Kidney epithelial cell (primary cell): ENCODE measurements around the gene ZCCHC7. TPM values are rescaled to one million over a fixed set of nuclear protein-coding genes. Genes with fewer than 3 reads are reported as not detected.

Experiments
- DNase-seq: peaks from one replicate; pipeline ENCODE4 v3.0.0-alpha.2; 2010; ENCODE audit warnings: low read depth
- H3K27me3 ChIP-seq: 2 replicates; pipeline ENCODE4 v1.6.0; 2011; ENCODE audit warnings: low read length; ENCODE audit not compliant: control insufficient read depth, insufficient read depth
- H3K36me3 ChIP-seq: 2 replicates; pipeline ENCODE4 v1.5.1; 2011; ENCODE audit warnings: low read length; ENCODE audit not compliant: control insufficient read depth, insufficient read depth
- H3K4me3 ChIP-seq: 2 replicates; pipeline ENCODE4 v1.5.1; 2011; ENCODE audit warnings: low read depth, mild to moderate bottlenecking, control low read depth, low read length
- CTCF ChIP-seq: IDR thresholded peaks from 2 replicates; pipeline ENCODE4 v1.5.1; 2011; ENCODE audit warnings: mild to moderate bottlenecking, moderate library complexity, low read length, control low read depth, inconsistent platforms; ENCODE audit not compliant: insufficient read depth, poor library complexity, severe bottlenecking
- total RNA-seq: library from RNA; depleted of rRNA; stranded (reverse); fragments of >200 nt; gene quantifications from 2 replicates; pipeline ENCODE4 v1.2.3, GENCODE V29; 2015

Gene ZCCHC7
- total RNA-seq, 1 donor from 2014 or later, result 18.0 TPM

- Histone ChIP-seq H3K4me3 (no peak overlapping the region), H3K27me3 (no peaks in the 10 kb centered on the region), H3K36me3 (no peaks in the 10 kb centered on the region)
- no peak for DNase-seq
- no peak for TF ChIP-seq CTCF
Measured at GRCh38 chr9:37149666-37150308, 29.4 kb downstream of the ZCCHC7 start.

- H3K27me3 ChIP-seq, result no peaks in the 10 kb centered on the region
- TF ChIP-seq CTCF, result no peak
- no peaks in the 10 kb centered on the region for H3K36me3 ChIP-seq
- DNase-seq, result no peak
- H3K4me3 ChIP-seq, result no peak overlapping the region
Measured at GRCh38 chr9:37150415-37150814, 30.0 kb downstream of the ZCCHC7 start.

- Histone ChIP-seq H3K36me3 (no peaks in the 10 kb centered on the region), H3K4me3 (no peak overlapping the region), H3K27me3 (no peaks in the 10 kb centered on the region)
- DNase-seq, result no peak
- no peak for TF ChIP-seq CTCF
Measured at GRCh38 chr9:37151812-37152211, 31.4 kb downstream of the ZCCHC7 start.

GRCh38 chr9:37152365-37152764 lies 32.0 kb downstream of the ZCCHC7 start:
- H3K4me3 ChIP-seq, result no peak overlapping the region
- DNase-seq, result no peak
- TF ChIP-seq CTCF, result no peak
- no peaks in the 10 kb centered on the region for H3K36me3 ChIP-seq
- no peaks in the 10 kb centered on the region for H3K27me3 ChIP-seq

GRCh38 chr9:37155601-37156000 lies 35.2 kb downstream of the ZCCHC7 start:
- H3K27me3 ChIP-seq, result no peaks in the 10 kb centered on the region
- no peak overlapping the region for H3K4me3 ChIP-seq
- H3K36me3 ChIP-seq, result no peaks in the 10 kb centered on the region
- no peak for TF ChIP-seq CTCF
- no peak for DNase-seq

- TF ChIP-seq CTCF, result no peak
- no peaks in the 10 kb centered on the region for H3K36me3 ChIP-seq
- H3K27me3 ChIP-seq, result no peaks in the 10 kb centered on the region
- DNase-seq, result no peak
- no peak overlapping the region for H3K4me3 ChIP-seq
Measured at GRCh38 chr9:37156205-37156604, 35.8 kb downstream of the ZCCHC7 start.
